ENCODE measurements around the gene DGKI. TPM values are rescaled to one million over a fixed set of nuclear protein-coding genes. Genes with fewer than 3 reads are reported as not detected.

DGKI gene
- total and polyA plus RNA-seq, 8 donors: under 0.01 to 5.1 (median 0.20) TPM; not detected in 3

- 95 to 96% (median 96%) methylated on average over 2 of the region's 2 CpGs for WGBS, 5 donors
- Histone ChIP-seq H3K36me3 (peaks cover 5 to 47% (median 26%) of the 10 kb centered on the region in 4 donors), H3K27ac (no peak overlapping the region), H3K27me3 (no peaks in the 10 kb centered on the region), H3K9me3 (no peaks in the 10 kb centered on the region), H3K4me1 (no peaks in the 10 kb centered on the region), H3K4me3 (no peak overlapping the region)
- intact Hi-C loops (cut with DNase I; ENCODE audit: low total_unique reads): no loop called here
- TF ChIP-seq EP300 (IDR thresholded peaks at IDR 0.05) (no peak), POLR2AphosphoS5 (IDR thresholded peaks at IDR 0.05) (no peak)
- DNase-seq: no peak
These were observed 13.8 kb upstream of the DGKI start for GRCh38 chr7:137860542-137860941.

GRCh38 chr7:137853053-137853452 is 6.3 kb upstream of the DGKI start:
- peaks cover 0 to 14% (median 2%) of the 10 kb centered on the region in 4 donors for H3K36me3 ChIP-seq
- peaks cover 0 to 8% (median 0%) of the 10 kb centered on the region in 3 donors for H3K27me3 ChIP-seq
- intact Hi-C loops (cut with DNase I; ENCODE audit: low total_unique reads): no loop called here
- H3K4me1 ChIP-seq: no peaks in the 10 kb centered on the region
- no peak overlapping the region for H3K27ac ChIP-seq
- no peak for TF ChIP-seq CTCF (IDR thresholded peaks at IDR 0.05)
- TF ChIP-seq POLR2AphosphoS5 (IDR thresholded peaks at IDR 0.05): no peak
- TF ChIP-seq EP300 (IDR thresholded peaks at IDR 0.05): no peak
- TF ChIP-seq POLR2A (IDR thresholded peaks at IDR 0.05): no peak
- WGBS, 5 donors: 91 to 100% (median 97%) methylated on average over 1 of the region's 1 CpG
- no peak for DNase-seq
- H3K9me3 ChIP-seq: no peaks in the 10 kb centered on the region
- no peak overlapping the region for H3K4me3 ChIP-seq

GRCh38 chr7:137852108-137852507 is 5.3 kb upstream of the DGKI start:
- TF ChIP-seq POLR2AphosphoS5 (IDR thresholded peaks at IDR 0.05) (no peak), EP300 (IDR thresholded peaks at IDR 0.05) (no peak), CTCF (IDR thresholded peaks at IDR 0.05) (no peak), POLR2A (IDR thresholded peaks at IDR 0.05) (no peak)
- intact Hi-C loops (cut with DNase I; ENCODE audit: low total_unique reads): no loop called here
- no peak overlapping the region for H3K4me3 ChIP-seq
- H3K4me1 ChIP-seq: peaks cover 3 to 7% (median 4%) of the 10 kb centered on the region in 4 donors
- no peak overlapping the region for H3K27ac ChIP-seq
- peaks cover 0 to 18% (median 7%) of the 10 kb centered on the region in 3 donors for H3K27me3 ChIP-seq
- no peak for DNase-seq
- no peaks in the 10 kb centered on the region for H3K9me3 ChIP-seq
- H3K36me3 ChIP-seq: peaks cover 0 to 14% (median 2%) of the 10 kb centered on the region in 4 donors

GRCh38 chr7:137850972-137851945 is 4.5 kb upstream of the DGKI start:
- intact Hi-C loops (cut with DNase I; ENCODE audit: low total_unique reads): no loop called here
- H3K9me3 ChIP-seq: no peaks in the 10 kb centered on the region
- WGBS, 5 donors: 79 to 86% (median 81%) methylated on average over 6 of the region's 6 CpGs
- H3K4me1 ChIP-seq: peaks cover 8 to 14% (median 10%) of the 10 kb centered on the region in 4 donors
- no peak for DNase-seq
- H3K27me3 ChIP-seq: peaks cover 0 to 26% (median 14%) of the 10 kb centered on the region in 3 donors
- no peak overlapping the region for H3K27ac ChIP-seq
- no peak overlapping the region for H3K4me3 ChIP-seq
- no peak for TF ChIP-seq POLR2AphosphoS5 (IDR thresholded peaks at IDR 0.05)
- peaks cover 0 to 14% (median 2%) of the 10 kb centered on the region in 4 donors for H3K36me3 ChIP-seq

- Histone ChIP-seq H3K4me1 (peaks cover 8 to 18% (median 13%) of the 10 kb centered on the region in 4 donors), H3K4me3 (no peak overlapping the region), H3K27me3 (peaks cover 0 to 33% (median 20%) of the 10 kb centered on the region in 3 donors), H3K9me3 (no peaks in the 10 kb centered on the region), H3K36me3 (peaks cover 0 to 12% (median 1%) of the 10 kb centered on the region in 4 donors), H3K27ac (no peak overlapping the region)
- TF ChIP-seq POLR2A (IDR thresholded peaks at IDR 0.05) (no peak), CTCF (IDR thresholded peaks at IDR 0.05) (no peak), POLR2AphosphoS5 (IDR thresholded peaks at IDR 0.05) (no peak), EP300 (IDR thresholded peaks at IDR 0.05) (no peak)
- intact Hi-C loops (cut with DNase I; ENCODE audit: low total_unique reads): no loop called here
- no peak for DNase-seq
- WGBS, 5 donors: 43 to 90% (median 73%) methylated on average over 2 of the region's 2 CpGs
These were observed 3.8 kb upstream of the DGKI start for GRCh38 chr7:137850571-137850970.

Data from stomach (tissue), 9 donors.